Mesothelial cell of epicardium (in vitro differentiated cells): Measurements from ENCODE around the gene SS18. TPM values are rescaled to one million over a fixed set of nuclear protein-coding genes. Genes with fewer than 3 reads are reported as not detected.
A peak's percentile ranks its signal among the peaks of the same experiment; 100 is the strongest.
"Not testable (repeated sequence)": the region's sequence is repeated elsewhere in the genome, so short reads cannot be mapped to it uniquely, and the experiment has no call there.

Experiments used
- DNase-seq, 2 experiments: peaks; one replicate each; pipeline ENCODE4 v3.0.0; 2021; ENCODE audit warnings: low spot score in 2 of 2; ENCODE audit not compliant: unreplicated experiment in 2 of 2
- H3K27ac Mint-ChIP-seq: 2 replicates; pipeline ENCODE4 v1.8.0; 2021; ENCODE audit warnings: mixed read lengths
- H3K27me3 Mint-ChIP-seq: 2 replicates; pipeline ENCODE4 v1.8.0; 2021; ENCODE audit warnings: low read depth, mixed read lengths
- H3K36me3 Mint-ChIP-seq: 2 replicates; pipeline ENCODE4 v1.8.0; 2021; ENCODE audit warnings: mixed read lengths
- H3K4me1 Mint-ChIP-seq: 2 replicates; pipeline ENCODE4 v1.8.0; 2021; ENCODE audit warnings: mixed read lengths
- H3K4me3 Mint-ChIP-seq: 2 replicates; pipeline ENCODE4 v1.8.0; 2021; ENCODE audit warnings: mild to moderate bottlenecking, moderate library complexity, mixed read lengths
- H3K9me3 Mint-ChIP-seq: 2 replicates; pipeline ENCODE4 v1.8.0; 2021; ENCODE audit warnings: mixed read lengths
- CTCF ChIP-seq: fragments of 200-600 bp; sonication (generic); IDR thresholded peaks from one replicate; pipeline ENCODE4 v1.5.0; 2021; ENCODE audit warnings: antibody characterized with exemption; ENCODE audit not compliant: unreplicated experiment
- total RNA-seq: library from RNA; stranded (reverse); gene quantifications from 3 replicates; pipeline ENCODE4 v1.2.1, GENCODE V29; 2021

The SS18 gene
- 95.2 to 98.2 TPM (median 97.9 TPM) in 3 replicates for total RNA-seq

- Mint-ChIP-seq H3K4me1 (peaks cover 29% of the 10 kb centered on the region), H3K9me3 (no peaks in the 10 kb centered on the region), H3K4me3 (peak within 1 kb of the TSS; percentile 95), H3K27ac (peak within 1 kb of the TSS; percentile 97), H3K27me3 (no peaks in the 10 kb centered on the region), H3K36me3 (peaks cover 6% of the 10 kb centered on the region)
- peak; percentile 76 to 87 for DNase-seq
- no peak for TF ChIP-seq CTCF
Observed at GRCh38 chr18:26090130-26091046, at the start of gene SS18. Gene SS18 (minus strand): TSS chr18:26090613. CDS start chr18:26090569, 44 bp downstream.

- no peak for TF ChIP-seq CTCF
- Mint-ChIP-seq H3K4me1 (peaks cover 24% of the 10 kb centered on the region), H3K9me3 (peaks cover 4% of the 10 kb centered on the region), H3K27ac (peak overlapping the region; percentile 88), H3K27me3 (no peaks in the 10 kb centered on the region), H3K36me3 (peaks cover under 1% of the 10 kb centered on the region), H3K4me3 (no peak overlapping the region)
- no peak for DNase-seq
Observed at GRCh38 chr18:26135548-26135947, 45.1 kb upstream of the SS18 start.

- H3K4me3 Mint-ChIP-seq = no peak overlapping the region
- no peak for TF ChIP-seq CTCF
- H3K27ac Mint-ChIP-seq = no peak overlapping the region
- H3K9me3 Mint-ChIP-seq = no peaks in the 10 kb centered on the region
- no peaks in the 10 kb centered on the region for H3K36me3 Mint-ChIP-seq
- peaks cover 24% of the 10 kb centered on the region for H3K4me1 Mint-ChIP-seq
- DNase-seq = no peak
- H3K27me3 Mint-ChIP-seq = no peaks in the 10 kb centered on the region
Observed at GRCh38 chr18:26134107-26134506, 43.7 kb upstream of the SS18 start.

GRCh38 chr18:26133652-26134051 lies 43.2 kb upstream of the SS18 start, which contains the start of gene PSMA8:
Gene PSMA8 (plus strand): TSS chr18:26133869. CDS start chr18:26133966, 97 bp downstream.
- no peak for TF ChIP-seq CTCF
- no peak for DNase-seq
- Mint-ChIP-seq H3K9me3 (no peaks in the 10 kb centered on the region), H3K4me1 (peaks cover 24% of the 10 kb centered on the region), H3K36me3 (no peaks in the 10 kb centered on the region), H3K27ac (no peak within 1 kb of the TSS), H3K4me3 (no peak within 1 kb of the TSS), H3K27me3 (no peaks in the 10 kb centered on the region)

- H3K27ac Mint-ChIP-seq, H3K4me1 Mint-ChIP-seq, DNase-seq, H3K27me3 Mint-ChIP-seq, H3K36me3 Mint-ChIP-seq, H3K4me3 Mint-ChIP-seq: not testable (repeated sequence)
- H3K9me3 Mint-ChIP-seq = peaks cover 15% of the 10 kb centered on the region
Observed at GRCh38 chr18:26128192-26128591, 37.8 kb upstream of the SS18 start.

GRCh38 chr18:26127786-26128185 lies 37.4 kb upstream of the SS18 start:
- Mint-ChIP-seq H3K27me3 (no peaks in the 10 kb centered on the region), H3K4me3 (no peak overlapping the region), H3K4me1 (no peaks in the 10 kb centered on the region), H3K27ac (no peak overlapping the region), H3K36me3 (no peaks in the 10 kb centered on the region), H3K9me3 (peaks cover 19% of the 10 kb centered on the region)
- DNase-seq = no peak
- no peak for TF ChIP-seq CTCF

GRCh38 chr18:26121994-26122393 lies 31.6 kb upstream of the SS18 start:
- H3K4me3 Mint-ChIP-seq, H3K27ac Mint-ChIP-seq, H3K27me3 Mint-ChIP-seq, H3K4me1 Mint-ChIP-seq, H3K36me3 Mint-ChIP-seq, DNase-seq: not testable (repeated sequence)
- peaks cover 37% of the 10 kb centered on the region for H3K9me3 Mint-ChIP-seq
